ENCODE results near the gene NUCB2. TPM values are rescaled to one million over a fixed set of nuclear protein-coding genes. Genes with fewer than 3 reads are reported as not detected.

The NUCB2 gene
- total and polyA plus RNA-seq, 2 of the 13 experiments (the other 11 are each of a cell fraction or from before 2014, with no cell fraction given): 54.2 to 82.4 TPM

DNA sequence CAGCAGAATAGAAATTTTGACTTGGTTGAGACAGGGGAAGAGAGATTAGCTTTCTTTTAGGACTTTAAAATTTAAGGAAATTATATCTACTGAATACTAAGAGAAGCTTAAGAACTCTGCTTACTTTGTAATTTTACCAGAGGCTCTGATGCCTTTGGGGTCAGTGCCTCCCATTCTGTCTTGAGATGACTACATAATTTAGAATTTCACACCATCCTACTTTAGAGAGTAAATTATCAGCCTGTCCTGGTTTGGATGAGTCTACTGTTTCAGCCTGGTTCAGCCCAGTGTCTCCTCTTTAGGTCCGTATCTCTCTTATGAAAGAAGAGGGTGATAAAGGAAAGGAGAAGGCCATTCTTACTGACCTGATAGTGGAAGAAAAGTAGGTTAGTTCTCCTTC lies 9.8 kb downstream of the NUCB2 start (continued):
- TF ChIP-seq MZF1 (CRISPR knock-in tag; IDR thresholded peaks at IDR 0.05; ENCODE audit: borderline replicate concordance): no peak
- no peak for TF ChIP-seq ZNF383 (CRISPR knock-in tag; IDR thresholded peaks at IDR 0.05; ENCODE audit: borderline replicate concordance)
- no peak for TF ChIP-seq SRF (IDR thresholded peaks at IDR 0.05; ENCODE audit: low read depth, low read length)
- TF ChIP-seq KDM1A (CRISPR knock-in tag; IDR thresholded peaks at IDR 0.05): no peak
- no peak for TF ChIP-seq IRX3 (CRISPR knock-in tag; IDR thresholded peaks at IDR 0.05; ENCODE audit: borderline replicate concordance, low read depth)
- TF ChIP-seq ZNF660 (CRISPR knock-in tag; IDR thresholded peaks at IDR 0.05; ENCODE audit: borderline replicate concordance, low read depth): no peak
- no peak for TF ChIP-seq ZNF124 (CRISPR knock-in tag; IDR thresholded peaks at IDR 0.05)
- TF ChIP-seq TGIF2 (CRISPR knock-in tag; IDR thresholded peaks at IDR 0.05): no peak
- TF ChIP-seq, protein P1, sequence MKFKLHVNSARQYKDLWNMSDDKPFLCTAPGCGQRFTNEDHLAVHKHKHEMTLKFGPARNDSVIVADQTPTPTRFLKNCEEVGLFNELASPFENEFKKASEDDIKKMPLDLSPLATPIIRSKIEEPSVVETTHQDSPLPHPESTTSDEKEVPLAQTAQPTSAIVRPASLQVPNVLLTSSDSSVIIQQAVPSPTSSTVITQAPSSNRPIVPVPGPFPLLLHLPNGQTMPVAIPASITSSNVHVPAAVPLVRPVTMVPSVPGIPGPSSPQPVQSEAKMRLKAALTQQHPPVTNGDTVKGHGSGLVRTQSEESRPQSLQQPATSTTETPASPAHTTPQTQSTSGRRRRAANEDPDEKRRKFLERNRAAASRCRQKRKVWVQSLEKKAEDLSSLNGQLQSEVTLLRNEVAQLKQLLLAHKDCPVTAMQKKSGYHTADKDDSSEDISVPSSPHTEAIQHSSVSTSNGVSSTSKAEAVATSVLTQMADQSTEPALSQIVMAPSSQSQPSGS (CRISPR knock-in tag; IDR thresholded peaks at IDR 0.05): no peak
- TF ChIP-seq, protein P2, sequence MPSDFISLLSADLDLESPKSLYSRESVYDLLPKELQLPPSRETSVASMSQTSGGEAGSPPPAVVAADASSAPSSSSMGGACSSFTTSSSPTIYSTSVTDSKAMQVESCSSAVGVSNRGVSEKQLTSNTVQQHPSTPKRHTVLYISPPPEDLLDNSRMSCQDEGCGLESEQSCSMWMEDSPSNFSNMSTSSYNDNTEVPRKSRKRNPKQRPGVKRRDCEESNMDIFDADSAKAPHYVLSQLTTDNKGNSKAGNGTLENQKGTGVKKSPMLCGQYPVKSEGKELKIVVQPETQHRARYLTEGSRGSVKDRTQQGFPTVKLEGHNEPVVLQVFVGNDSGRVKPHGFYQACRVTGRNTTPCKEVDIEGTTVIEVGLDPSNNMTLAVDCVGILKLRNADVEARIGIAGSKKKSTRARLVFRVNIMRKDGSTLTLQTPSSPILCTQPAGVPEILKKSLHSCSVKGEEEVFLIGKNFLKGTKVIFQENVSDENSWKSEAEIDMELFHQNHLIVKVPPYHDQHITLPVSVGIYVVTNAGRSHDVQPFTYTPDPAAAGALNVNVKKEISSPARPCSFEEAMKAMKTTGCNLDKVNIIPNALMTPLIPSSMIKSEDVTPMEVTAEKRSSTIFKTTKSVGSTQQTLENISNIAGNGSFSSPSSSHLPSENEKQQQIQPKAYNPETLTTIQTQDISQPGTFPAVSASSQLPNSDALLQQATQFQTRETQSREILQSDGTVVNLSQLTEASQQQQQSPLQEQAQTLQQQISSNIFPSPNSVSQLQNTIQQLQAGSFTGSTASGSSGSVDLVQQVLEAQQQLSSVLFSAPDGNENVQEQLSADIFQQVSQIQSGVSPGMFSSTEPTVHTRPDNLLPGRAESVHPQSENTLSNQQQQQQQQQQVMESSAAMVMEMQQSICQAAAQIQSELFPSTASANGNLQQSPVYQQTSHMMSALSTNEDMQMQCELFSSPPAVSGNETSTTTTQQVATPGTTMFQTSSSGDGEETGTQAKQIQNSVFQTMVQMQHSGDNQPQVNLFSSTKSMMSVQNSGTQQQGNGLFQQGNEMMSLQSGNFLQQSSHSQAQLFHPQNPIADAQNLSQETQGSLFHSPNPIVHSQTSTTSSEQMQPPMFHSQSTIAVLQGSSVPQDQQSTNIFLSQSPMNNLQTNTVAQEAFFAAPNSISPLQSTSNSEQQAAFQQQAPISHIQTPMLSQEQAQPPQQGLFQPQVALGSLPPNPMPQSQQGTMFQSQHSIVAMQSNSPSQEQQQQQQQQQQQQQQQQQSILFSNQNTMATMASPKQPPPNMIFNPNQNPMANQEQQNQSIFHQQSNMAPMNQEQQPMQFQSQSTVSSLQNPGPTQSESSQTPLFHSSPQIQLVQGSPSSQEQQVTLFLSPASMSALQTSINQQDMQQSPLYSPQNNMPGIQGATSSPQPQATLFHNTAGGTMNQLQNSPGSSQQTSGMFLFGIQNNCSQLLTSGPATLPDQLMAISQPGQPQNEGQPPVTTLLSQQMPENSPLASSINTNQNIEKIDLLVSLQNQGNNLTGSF (CRISPR knock-in tag; IDR thresholded peaks at IDR 0.05): no peak
